Endothelial cell of umbilical vein (primary cell): Measurements from ENCODE around the gene DDX24. TPM values are rescaled to one million over a fixed set of nuclear protein-coding genes. Genes with fewer than 3 reads are reported as not detected.

Experiments used
- BruUV-seq: library from RNA; stranded (reverse); fragments of 400-500 nt; replicated peaks from 2 replicates; lab custom pipeline; 2021; lab: Mats Ljungman, UMichigan
- CTCF ChIA-PET: fragments of 300-600, 350-600 bp; sonication (Branson Sonifier 250); formaldehyde crosslinking; loops from one replicate; lab custom pipeline; 2021; ENCODE audit warnings: antibody characterized with exemption, inconsistent platforms; lab: Charles Lee
- POLR2A ChIA-PET: fragments of 300-600, 350-600 bp; sonication (Branson Sonifier 250); formaldehyde crosslinking; loops from one replicate; lab custom pipeline; 2021; ENCODE audit warnings: antibody characterized with exemption, inconsistent platforms; lab: Charles Lee
- DNase-seq: peaks from one replicate; pipeline ENCODE4 v3.0.0-alpha.2; 2011; ENCODE audit warnings: low read depth, low spot score
- FAIRE-seq: peaks from 2 replicates; lab custom pipeline; 2011; peaks lifted over from hg19 to GRCh38; lab: Jason Lieb, UNC
- H2AFZ ChIP-seq: 2 replicates; pipeline ENCODE4 v1.6.0; 2012; ENCODE audit warnings: low read depth, low read length, control low read depth, inconsistent platforms
- H3K27ac ChIP-seq: 2 replicates; pipeline ENCODE4 v1.5.1; 2011; ENCODE audit warnings: low read depth, mild to moderate bottlenecking, control low read depth, low read length, moderate library complexity; ENCODE audit not compliant: insufficient read depth
- H3K27me3 ChIP-seq, 2 experiments: 2 replicates each; pipeline versions ENCODE4 v1.6.0 to v1.6.1; 2011; ENCODE audit warnings: low read length in 2 of 2, mixed read lengths in 1 of 2; ENCODE audit not compliant: control insufficient read depth in 2 of 2, insufficient read depth in 2 of 2
- H3K36me3 ChIP-seq, 2 experiments: 2 replicates in 1 of 2; 3 replicates in 1 of 2; pipeline ENCODE4 v1.5.1; 2011; ENCODE audit warnings: low read length in 2 of 2, mild to moderate bottlenecking in 1 of 2, moderate library complexity in 1 of 2; ENCODE audit not compliant: control insufficient read depth in 2 of 2, insufficient read depth in 2 of 2; ENCODE audit errors: extremely low read depth in 1 of 2
- H3K4me1 ChIP-seq: 3 replicates; pipeline ENCODE4 v1.5.1; 2011; ENCODE audit warnings: mild to moderate bottlenecking, low read length; ENCODE audit not compliant: control insufficient read depth, insufficient read depth; ENCODE audit errors: extremely low read depth
- H3K4me2 ChIP-seq: 2 replicates; pipeline ENCODE4 v1.6.1; 2011; ENCODE audit warnings: low read length, control low read depth, mixed read lengths; ENCODE audit not compliant: insufficient read depth
- H3K4me3 ChIP-seq, 3 experiments: fragments of 200-600 bp in 1 of 3; sonication (generic), shearing (Covaris generic) in 1 of 3; replicated peaks in 1 of 3; 2 replicates each; pipeline ENCODE4 v1.5.1; 2011 to 2016; ENCODE audit warnings: control low read depth in 3 of 3, low read length in 3 of 3, mild to moderate bottlenecking in 2 of 3, inconsistent platforms in 1 of 3, low read depth in 1 of 3, moderate library complexity in 1 of 3; ENCODE audit not compliant: insufficient read depth in 1 of 3
- H3K79me2 ChIP-seq: 2 replicates; pipeline ENCODE4 v1.6.0; 2012; ENCODE audit warnings: low read length, inconsistent platforms; ENCODE audit not compliant: control insufficient read depth, insufficient read depth
- H3K9ac ChIP-seq: replicated peaks from 2 replicates; pipeline ENCODE3; 2011; ENCODE audit warnings: low read length, control low read depth; ENCODE audit not compliant: insufficient read depth; ENCODE audit errors: extremely low read depth
- H3K9me1 ChIP-seq: replicated peaks from 3 replicates; pipeline ENCODE4 v1.6.0; 2011; ENCODE audit warnings: mild to moderate bottlenecking, low read length; ENCODE audit not compliant: control insufficient read depth, insufficient read depth; ENCODE audit errors: extremely low read depth
- H3K9me3 ChIP-seq: replicated peaks from 2 replicates; pipeline ENCODE4 v1.5.1; 2012; ENCODE audit warnings: low read length, inconsistent platforms; ENCODE audit not compliant: control insufficient read depth, insufficient read depth
- H4K20me1 ChIP-seq: replicated peaks from 2 replicates; pipeline ENCODE3; 2011; ENCODE audit warnings: mild to moderate bottlenecking, low read length; ENCODE audit not compliant: control insufficient read depth, insufficient read depth; ENCODE audit errors: extremely low read depth
- CTCF ChIP-seq, 2 donors: IDR thresholded peaks; 1 replicate in 1 of 2; 2 replicates in 1 of 2; pipeline ENCODE4 v1.5.1; 2011; ENCODE audit warnings: low read length in 2 of 2, mild to moderate bottlenecking in 2 of 2, moderate library complexity in 2 of 2, control low read depth in 1 of 2, inconsistent platforms in 1 of 2, low read depth in 1 of 2; ENCODE audit not compliant: insufficient read depth in 1 of 2; ENCODE audit errors: extremely low read depth in 1 of 2
- EZH2 ChIP-seq: IDR thresholded peaks from 2 replicates; pipeline ENCODE4 v1.6.1; 2012; ENCODE audit warnings: borderline replicate concordance, low read depth, mild to moderate bottlenecking, moderate library complexity, low read length, inconsistent platforms; ENCODE audit not compliant: severe bottlenecking
- FOS ChIP-seq: IDR thresholded peaks from 2 replicates; pipeline ENCODE4 v1.6.1; 2011; ENCODE audit warnings: mild to moderate bottlenecking, low read length, moderate library complexity, borderline replicate concordance; ENCODE audit not compliant: insufficient read depth
- GATA2 ChIP-seq: IDR thresholded peaks from 2 replicates; pipeline ENCODE4 v1.7.0; 2011; ENCODE audit warnings: low read depth, mild to moderate bottlenecking, moderate library complexity, mixed read lengths, low read length; ENCODE audit not compliant: insufficient read length, insufficient read depth
- JUN ChIP-seq: IDR thresholded peaks from 2 replicates; pipeline ENCODE4 v1.6.1; 2011; ENCODE audit warnings: borderline replicate concordance, low read depth; ENCODE audit not compliant: insufficient read length, insufficient read depth
- MYC ChIP-seq: IDR thresholded peaks from one replicate; pipeline ENCODE4 v1.6.1; 2011; ENCODE audit warnings: mild to moderate bottlenecking, low read depth, low read length
- POLR2A ChIP-seq: IDR thresholded peaks from 2 replicates; pipeline ENCODE4 v1.6.1; 2012; ENCODE audit warnings: low read depth, mild to moderate bottlenecking, control low read depth, low read length
- POLR2AphosphoS5 ChIP-seq: IDR thresholded peaks from 2 replicates; pipeline ENCODE4 v1.6.1; 2012; ENCODE audit warnings: low read depth, mild to moderate bottlenecking, control low read depth, low read length, moderate library complexity; ENCODE audit not compliant: insufficient read depth
- dilution Hi-C: fragments of 300-500 bp; cut with MboI; formaldehyde crosslinking; loops from one replicate; pipeline ENCODE4 v1.15.0; 2019; ENCODE audit warnings: low sequenced_read_pairs; ENCODE audit not compliant: extremely low pct_ligation_motif_present
- intact Hi-C: fragments of 100-400 bp; cut with micrococcal nuclease; formaldehyde crosslinking; loops from one replicate; pipeline ENCODE4 v1.10.0; 2022
- polyA plus RNA-seq, 4 experiments: library from polyadenylated mRNA; depleted of rRNA in 3 of 4; stranded (reverse) in 3 of 4; unstranded in 1 of 4; fragments of >200 nt; gene quantifications; 2 replicates each; pipeline versions ENCODE4 v1.2.1 to v1.2.3, GENCODE V29; 2011 to 2012; ENCODE audit warnings: missing spikeins in 1 of 4
- total RNA-seq: library from RNA; stranded (reverse); gene quantifications from 2 replicates; pipeline ENCODE4 v1.2.3, GENCODE V29; 2021
- TF ChIP-seq, protein P1 (sequence below): IDR thresholded peaks from 2 replicates; pipeline ENCODE4 v1.6.1; 2011; ENCODE audit not compliant: insufficient read depth, insufficient read length

Gene DDX24
- total and polyA plus RNA-seq, 2 donors (not counting 3 experiments of a cell fraction or from before 2014, with no cell fraction given), result 88.3 to 141 TPM

GRCh38 chr14:94077823-94078222, 3.2 kb downstream of the DDX24 start:
- BruUV-seq, result no TSS peak
- H3K27ac ChIP-seq, result no peak overlapping the region
- H3K9ac ChIP-seq, result no peak overlapping the region
- dilution Hi-C loops, result no loop called here
- H3K9me3 ChIP-seq, result no peaks in the 10 kb centered on the region
- H3K27me3 ChIP-seq, result no peaks in the 10 kb centered on the region
- H3K4me2 ChIP-seq, result peak overlapping the region; percentile 52
- no peak for FAIRE-seq
- no peak overlapping the region for H2AFZ ChIP-seq
- intact Hi-C loops, result no loop called here
- H4K20me1 ChIP-seq, result peaks cover 4% of the 10 kb centered on the region
- peaks cover 3 to 5% of the 10 kb centered on the region in 2 experiments for H3K36me3 ChIP-seq
- no peaks in the 10 kb centered on the region for H3K9me1 ChIP-seq
- CTCF ChIA-PET, result interaction anchor here (1.3 kb wide), 1 partner anchor 59 kb away, joined by 4 read pairs; no protein-coding TSS in a partner anchor
- no peak for DNase-seq
- POLR2A ChIA-PET, result no interaction called here
- H3K4me1 ChIP-seq, result peaks cover 29% of the 10 kb centered on the region
- H3K79me2 ChIP-seq, result peaks cover 79% of the 10 kb centered on the region
- no peak overlapping the region for H3K4me3 ChIP-seq
- TF ChIP-seq JUN, result no peak
- no peak for TF ChIP-seq FOS
- TF ChIP-seq POLR2A, result no peak
- TF ChIP-seq POLR2AphosphoS5, result no peak
- TF ChIP-seq CTCF (IDR thresholded peaks at IDR 0.05; ENCODE audit: extremely low read depth in 1 of 2, insufficient read depth in 1 of 2, low read depth in 1 of 2, low read length in 2 of 2), result no peak
- TF ChIP-seq EZH2, result no peak
- TF ChIP-seq, protein P1, sequence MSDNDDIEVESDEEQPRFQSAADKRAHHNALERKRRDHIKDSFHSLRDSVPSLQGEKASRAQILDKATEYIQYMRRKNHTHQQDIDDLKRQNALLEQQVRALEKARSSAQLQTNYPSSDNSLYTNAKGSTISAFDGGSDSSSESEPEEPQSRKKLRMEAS, result no peak
- TF ChIP-seq MYC, result no peak
- no peak for TF ChIP-seq GATA2
